Fibroblast of lung (primary cell): ENCODE results near the gene CERKL. TPM values are rescaled to one million over a fixed set of nuclear protein-coding genes. Genes with fewer than 3 reads are reported as not detected.

Experiments used
- DNase-seq, 2 donors: peaks; one replicate each; pipeline versions ENCODE4 v3.0.0 to v3.0.0-alpha.2; 2010; ENCODE audit warnings: low read depth in 2 of 2
- H2AFZ ChIP-seq: 2 replicates; pipeline ENCODE4 v1.5.1; 2012; ENCODE audit warnings: low read length, control low read depth, inconsistent platforms
- H3K27ac ChIP-seq: 2 replicates; pipeline ENCODE4 v1.5.1; 2011; ENCODE audit warnings: low read length, control low read depth; ENCODE audit not compliant: insufficient read depth
- H3K27me3 ChIP-seq: 2 replicates; pipeline ENCODE4 v1.5.1; 2011; ENCODE audit warnings: mild to moderate bottlenecking, low read length; ENCODE audit not compliant: control insufficient read depth, insufficient read depth
- H3K36me3 ChIP-seq: 2 replicates; pipeline ENCODE4 v1.5.1; 2011; ENCODE audit warnings: low read length; ENCODE audit not compliant: control insufficient read depth, insufficient read depth
- H3K4me1 ChIP-seq: 2 replicates; pipeline ENCODE4 v1.5.1; 2011; ENCODE audit warnings: low read length; ENCODE audit not compliant: control insufficient read depth, insufficient read depth; ENCODE audit errors: extremely low read depth
- H3K4me2 ChIP-seq: 2 replicates; pipeline ENCODE4 v1.5.1; 2011; ENCODE audit warnings: low read length, control low read depth; ENCODE audit not compliant: insufficient read depth; ENCODE audit errors: extremely low read depth
- H3K4me3 ChIP-seq, 4 experiments: fragments of 200-600 bp in 1 of 4; sonication (generic) in 1 of 4; replicated peaks in 1 of 4; 2 replicates each; pipeline ENCODE4 v1.5.1; 2011 to 2016; ENCODE audit warnings: low read length in 4 of 4, low read depth in 3 of 4, mild to moderate bottlenecking in 3 of 4, control low read depth in 2 of 4, inconsistent platforms in 1 of 4, mixed read lengths in 1 of 4; ENCODE audit not compliant: insufficient read depth in 1 of 4; ENCODE audit errors: control extremely low read depth in 1 of 4
- H3K79me2 ChIP-seq: 2 replicates; pipeline ENCODE4 v1.5.1; 2012; ENCODE audit warnings: mild to moderate bottlenecking, low read length, inconsistent platforms; ENCODE audit not compliant: control insufficient read depth, insufficient read depth
- H3K9ac ChIP-seq: 2 replicates; pipeline ENCODE4 v1.5.1; 2011; ENCODE audit warnings: mild to moderate bottlenecking, low read length, control low read depth; ENCODE audit not compliant: insufficient read depth
- H3K9me3 ChIP-seq: 2 replicates; pipeline ENCODE4 v1.5.1; 2012; ENCODE audit warnings: low read depth, low read length; ENCODE audit not compliant: control insufficient read depth, insufficient read depth
- H4K20me1 ChIP-seq: 2 replicates; pipeline ENCODE4 v1.5.1; 2011; ENCODE audit warnings: low read length; ENCODE audit not compliant: control insufficient read depth, insufficient read depth; ENCODE audit errors: extremely low read depth
- CTCF ChIP-seq, 2 donors: IDR thresholded peaks in 1 of 2; conservative IDR thresholded peaks in 1 of 2; 1 replicate in 1 of 2; 2 replicates in 1 of 2; pipeline ENCODE4 v1.5.1; 2011 to 2012; ENCODE audit warnings: low read length in 2 of 2, control low read depth in 1 of 2, inconsistent platforms in 1 of 2, low read depth in 1 of 2, mild to moderate bottlenecking in 1 of 2
- EZH2 ChIP-seq: IDR thresholded peaks from 2 replicates; pipeline ENCODE4 v1.5.1; 2012; ENCODE audit warnings: low read length, control low read depth, mild to moderate bottlenecking; ENCODE audit errors: missing control alignments
- polyA plus RNA-seq, 2 donors: library from polyadenylated mRNA; depleted of rRNA in 1 of 2; stranded (reverse) in 1 of 2; unstranded in 1 of 2; fragments of >200 nt; gene quantifications; 2 replicates each; pipeline ENCODE4 v1.2.1, GENCODE V29; 2011 to 2012; ENCODE audit warnings: missing spikeins in 1 of 2
- total RNA-seq: library from RNA; depleted of rRNA; stranded (reverse); fragments of >200 nt; gene quantifications from 2 replicates; pipeline ENCODE4 v1.2.1, GENCODE V29; 2014

Gene CERKL
- total and polyA plus RNA-seq, 2 donors (not counting 1 experiment from before 2014, with no cell fraction given) = 0.17 TPM; not detected in 1

GRCh38 chr2:181520253-181520652, 136.7 kb downstream of the CERKL start:
- no peaks in the 10 kb centered on the region for H3K27me3 ChIP-seq
- DNase-seq = no peak
- no peak overlapping the region for H3K9ac ChIP-seq
- H3K4me1 ChIP-seq = no peaks in the 10 kb centered on the region
- H3K4me2 ChIP-seq = no peak overlapping the region
- H3K4me3 ChIP-seq = no peak overlapping the region
- H3K36me3 ChIP-seq = peaks cover 2% of the 10 kb centered on the region
- H3K27ac ChIP-seq = no peak overlapping the region
- H3K79me2 ChIP-seq = no peaks in the 10 kb centered on the region
- no peaks in the 10 kb centered on the region for H3K9me3 ChIP-seq
- H4K20me1 ChIP-seq = no peaks in the 10 kb centered on the region
- TF ChIP-seq EZH2 (no peak), CTCF (conservative IDR thresholded peaks at IDR 0.05 in 1 of 2, IDR thresholded peaks at IDR 0.05 in 1 of 2; ENCODE audit: low read depth in 1 of 2, low read length in 2 of 2) (no peak)
- no peak overlapping the region for H2AFZ ChIP-seq

GRCh38 chr2:181517685-181518301, 139.1 kb downstream of the CERKL start:
- TF ChIP-seq EZH2 = no peak
- H3K4me3 ChIP-seq = no peak overlapping the region
- H3K79me2 ChIP-seq = no peaks in the 10 kb centered on the region
- no peaks in the 10 kb centered on the region for H3K9me3 ChIP-seq
- peaks cover 2% of the 10 kb centered on the region for H3K36me3 ChIP-seq
- H4K20me1 ChIP-seq = no peaks in the 10 kb centered on the region
- no peak overlapping the region for H3K27ac ChIP-seq
- no peaks in the 10 kb centered on the region for H3K4me1 ChIP-seq
- H3K9ac ChIP-seq = no peak overlapping the region
- peak in 1 of 2 donors; percentile 17 for DNase-seq
- H3K27me3 ChIP-seq = no peaks in the 10 kb centered on the region
- no peak overlapping the region for H3K4me2 ChIP-seq
- H2AFZ ChIP-seq = no peak overlapping the region

- no peak for DNase-seq
- H2AFZ ChIP-seq = no peak overlapping the region
- no peaks in the 10 kb centered on the region for H3K9me3 ChIP-seq
- TF ChIP-seq CTCF (conservative IDR thresholded peaks at IDR 0.05 in 1 of 2, IDR thresholded peaks at IDR 0.05 in 1 of 2; ENCODE audit: low read depth in 1 of 2, low read length in 2 of 2) = no peak
- no peak for TF ChIP-seq EZH2
- H4K20me1 ChIP-seq = no peaks in the 10 kb centered on the region
- no peak overlapping the region for H3K9ac ChIP-seq
- H3K27me3 ChIP-seq = no peaks in the 10 kb centered on the region
- H3K4me1 ChIP-seq = no peaks in the 10 kb centered on the region
- H3K4me3 ChIP-seq = no peak overlapping the region
- no peak overlapping the region for H3K4me2 ChIP-seq
- H3K36me3 ChIP-seq = peaks cover 2% of the 10 kb centered on the region
- H3K27ac ChIP-seq = no peak overlapping the region
- no peaks in the 10 kb centered on the region for H3K79me2 ChIP-seq
Observed at GRCh38 chr2:181516992-181517391, 139.9 kb downstream of the CERKL start.
